Fibroblast of lung (primary cell): ENCODE data around the gene RAPGEF6.
"Not testable (repeated sequence)": the region's sequence is repeated elsewhere in the genome, so short reads cannot be mapped to it uniquely, and the experiment has no call there.

ENCODE experiments used
- EZH2 ChIP-seq: IDR thresholded peaks from 2 replicates; pipeline ENCODE4 v1.5.1; 2012; ENCODE audit warnings: low read length, control low read depth, mild to moderate bottlenecking; ENCODE audit errors: missing control alignments
- TF ChIP-seq, protein P1 (sequence below), 2 donors: IDR thresholded peaks in 1 of 2; conservative IDR thresholded peaks in 1 of 2; 1 replicate in 1 of 2; 2 replicates in 1 of 2; pipeline ENCODE4 v1.5.1; 2011 to 2012; ENCODE audit warnings: low read length in 2 of 2, control low read depth in 1 of 2, inconsistent platforms in 1 of 2, low read depth in 1 of 2, mild to moderate bottlenecking in 1 of 2

DNA sequence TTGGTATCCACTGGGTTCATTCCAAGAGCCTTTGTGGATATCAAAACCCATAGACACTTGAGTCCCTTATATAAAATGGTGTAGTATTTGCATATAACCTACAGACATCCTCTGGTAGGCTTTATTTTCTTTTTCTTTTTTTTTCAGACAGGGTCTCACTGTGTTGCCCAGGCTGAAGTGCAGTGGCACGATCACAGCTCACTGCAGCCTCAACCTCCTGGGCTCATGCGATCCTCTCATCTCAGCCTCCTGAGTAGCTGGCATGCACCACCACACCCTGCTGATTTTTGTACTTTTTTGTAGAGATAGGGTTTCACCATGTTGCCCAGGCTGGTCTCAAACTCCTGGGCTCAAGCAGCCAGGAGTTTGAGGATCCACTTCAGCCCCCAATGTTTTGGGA, 13.9 kb downstream of the RAPGEF6 start:
- TF ChIP-seq, protein P1, sequence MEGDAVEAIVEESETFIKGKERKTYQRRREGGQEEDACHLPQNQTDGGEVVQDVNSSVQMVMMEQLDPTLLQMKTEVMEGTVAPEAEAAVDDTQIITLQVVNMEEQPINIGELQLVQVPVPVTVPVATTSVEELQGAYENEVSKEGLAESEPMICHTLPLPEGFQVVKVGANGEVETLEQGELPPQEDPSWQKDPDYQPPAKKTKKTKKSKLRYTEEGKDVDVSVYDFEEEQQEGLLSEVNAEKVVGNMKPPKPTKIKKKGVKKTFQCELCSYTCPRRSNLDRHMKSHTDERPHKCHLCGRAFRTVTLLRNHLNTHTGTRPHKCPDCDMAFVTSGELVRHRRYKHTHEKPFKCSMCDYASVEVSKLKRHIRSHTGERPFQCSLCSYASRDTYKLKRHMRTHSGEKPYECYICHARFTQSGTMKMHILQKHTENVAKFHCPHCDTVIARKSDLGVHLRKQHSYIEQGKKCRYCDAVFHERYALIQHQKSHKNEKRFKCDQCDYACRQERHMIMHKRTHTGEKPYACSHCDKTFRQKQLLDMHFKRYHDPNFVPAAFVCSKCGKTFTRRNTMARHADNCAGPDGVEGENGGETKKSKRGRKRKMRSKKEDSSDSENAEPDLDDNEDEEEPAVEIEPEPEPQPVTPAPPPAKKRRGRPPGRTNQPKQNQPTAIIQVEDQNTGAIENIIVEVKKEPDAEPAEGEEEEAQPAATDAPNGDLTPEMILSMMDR (conservative IDR thresholded peaks at IDR 0.05 in 1 of 2, IDR thresholded peaks at IDR 0.05 in 1 of 2; ENCODE audit: low read depth in 1 of 2, low read length in 2 of 2) = not testable (repeated sequence)
- not testable (repeated sequence) for TF ChIP-seq EZH2
